K562 (cell line): ENCODE data around the gene APPBP2.

Experiments
- BHLHE40 ChIP-seq: IDR thresholded peaks from 2 replicates; pipeline ENCODE4 v1.6.1; 2011; ENCODE audit warnings: low read length, improper control_type of control experiment
- CXXC5 ChIP-seq: fragments of 250-450 bp; sonication (Bioruptor Pico); IDR thresholded peaks from 2 replicates; pipeline ENCODE4 v1.8.0; 2022; ENCODE audit warnings: inconsistent platforms, mild to moderate bottlenecking, moderate library complexity
- MYC ChIP-seq, 2 experiments: fragments of 250-450 bp in 1 of 2; sonication (Bioruptor Pico) in 1 of 2; IDR thresholded peaks; 2 replicates each; pipeline versions ENCODE4 v1.5.1 to v1.6.1; 2012 to 2021; ENCODE audit warnings: low read depth in 2 of 2, borderline replicate concordance in 1 of 2, improper control_type of control experiment in 1 of 2, low read length in 1 of 2, mild to moderate bottlenecking in 1 of 2, moderate library complexity in 1 of 2
- POLR2A ChIP-seq: fragments of 450-650 bp; conservative IDR thresholded peaks from 2 replicates; pipeline ENCODE4 v1.6.1; 2016
- POLR2AphosphoS5 ChIP-seq: IDR thresholded peaks from 2 replicates; pipeline ENCODE4 v1.6.1; 2011; ENCODE audit warnings: mild to moderate bottlenecking, low read depth, low read length, moderate library complexity; ENCODE audit not compliant: control insufficient read depth, insufficient read depth
- PTBP1 ChIP-seq: fragments of 200-400 bp; formaldehyde crosslinking; IDR thresholded peaks from 2 replicates; pipeline ENCODE4 v1.6.1; 2017; ENCODE audit warnings: low read depth, low read length
- TCF7L2 ChIP-seq: fragments of 150-350 bp; IDR thresholded peaks from 2 replicates; pipeline ENCODE4 v1.6.1; 2016; ENCODE audit warnings: low read depth, mild to moderate bottlenecking, low read length, moderate library complexity
- ZNF780A ChIP-seq: fragments of 250-450 bp; sonication (Bioruptor Pico); IDR thresholded peaks from 2 replicates; pipeline ENCODE4 v1.5.0; 2021; ENCODE audit warnings: mild to moderate bottlenecking

DNA sequence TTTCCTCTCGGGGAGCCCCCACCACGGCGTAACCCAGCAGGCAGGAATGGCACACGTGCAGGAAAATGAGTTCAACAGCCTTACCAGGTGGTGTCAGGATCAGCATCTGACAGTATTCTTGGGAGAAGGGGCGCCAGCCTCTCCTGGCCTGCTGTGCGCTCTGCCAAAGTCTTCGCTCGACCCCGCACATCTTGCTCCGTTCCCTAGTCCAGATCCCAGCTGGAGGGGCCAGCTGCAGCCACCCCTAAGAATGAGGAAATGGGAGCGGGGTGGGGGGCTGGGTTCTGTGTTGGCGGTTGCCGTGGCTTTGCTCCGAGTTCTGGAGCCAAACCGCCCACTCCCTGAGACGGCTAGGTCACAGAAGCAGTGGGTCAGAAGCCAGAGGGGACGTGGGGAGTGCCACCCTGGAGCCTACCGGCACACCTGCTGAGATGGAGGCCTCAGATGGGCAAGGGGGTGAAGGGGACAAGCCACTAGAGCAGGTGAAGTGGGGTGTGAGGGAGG is 103.8 kb downstream of the APPBP2 start, which contains the start of gene CHCT1:
- TF ChIP-seq CXXC5 (CRISPR knock-in tag) (no peak), ZNF780A (CRISPR knock-in tag) (no peak), POLR2AphosphoS5 (no peak), PTBP1 (no peak), MYC (IDR thresholded peaks at IDR 0.05; ENCODE audit: low read depth, low read length) (no peak), MYC (CRISPR knock-in tag; IDR thresholded peaks at IDR 0.05; ENCODE audit: borderline replicate concordance, low read depth) (no peak), BHLHE40 (no peak), TCF7L2 (no peak), POLR2A (no peak)
